ENCODE measurements around the gene PSMD11. TPM values are rescaled to one million over a fixed set of nuclear protein-coding genes. Genes with fewer than 3 reads are reported as not detected.

Gene PSMD11
- total and polyA plus RNA-seq, 2 of the 13 experiments (the other 11 are each of a cell fraction or from before 2014, with no cell fraction given), result 69.8 to 152 TPM

DNA sequence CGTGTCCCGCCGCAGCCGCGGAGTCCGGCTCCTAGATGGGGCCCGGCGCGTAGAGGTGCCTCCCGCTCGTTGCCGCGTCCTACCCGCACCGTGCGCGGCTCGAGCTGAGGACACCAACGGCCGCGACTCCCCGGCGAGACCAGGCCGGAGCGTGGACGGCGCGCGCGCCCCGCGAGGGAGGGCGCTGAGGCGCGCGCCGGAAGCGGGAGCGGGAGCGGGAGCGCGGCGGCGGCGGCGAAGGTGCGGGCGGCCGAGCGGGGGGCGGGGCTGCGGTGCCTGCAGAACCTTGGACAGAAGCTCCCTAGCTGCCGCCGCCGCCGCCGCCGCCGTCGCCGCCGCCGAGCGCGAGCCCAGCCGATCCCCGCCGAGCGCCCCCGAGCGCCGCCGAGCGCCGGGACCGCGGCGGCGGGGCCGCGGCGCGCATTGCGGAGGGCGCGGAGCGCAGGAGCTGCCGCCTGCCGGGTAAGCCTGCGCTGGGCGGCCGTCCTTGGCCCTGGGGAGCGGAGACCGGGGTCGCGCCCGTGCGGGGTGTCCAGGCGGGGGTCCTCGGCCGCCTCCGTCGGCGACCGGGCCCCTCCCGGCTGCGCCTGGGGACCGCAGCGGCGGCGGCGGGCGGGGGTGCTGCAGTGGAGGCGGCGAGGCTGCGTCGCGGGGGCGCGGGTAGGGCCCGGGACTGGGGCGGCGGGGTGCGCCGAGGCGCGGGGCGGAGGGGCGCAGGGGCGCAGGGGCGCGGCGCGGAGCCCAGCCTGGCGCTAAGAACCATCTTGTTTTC lies 42.6 kb downstream of the PSMD11 start, which contains the start of gene CDK5R1 (continued):
- TF ChIP-seq, protein P1, sequence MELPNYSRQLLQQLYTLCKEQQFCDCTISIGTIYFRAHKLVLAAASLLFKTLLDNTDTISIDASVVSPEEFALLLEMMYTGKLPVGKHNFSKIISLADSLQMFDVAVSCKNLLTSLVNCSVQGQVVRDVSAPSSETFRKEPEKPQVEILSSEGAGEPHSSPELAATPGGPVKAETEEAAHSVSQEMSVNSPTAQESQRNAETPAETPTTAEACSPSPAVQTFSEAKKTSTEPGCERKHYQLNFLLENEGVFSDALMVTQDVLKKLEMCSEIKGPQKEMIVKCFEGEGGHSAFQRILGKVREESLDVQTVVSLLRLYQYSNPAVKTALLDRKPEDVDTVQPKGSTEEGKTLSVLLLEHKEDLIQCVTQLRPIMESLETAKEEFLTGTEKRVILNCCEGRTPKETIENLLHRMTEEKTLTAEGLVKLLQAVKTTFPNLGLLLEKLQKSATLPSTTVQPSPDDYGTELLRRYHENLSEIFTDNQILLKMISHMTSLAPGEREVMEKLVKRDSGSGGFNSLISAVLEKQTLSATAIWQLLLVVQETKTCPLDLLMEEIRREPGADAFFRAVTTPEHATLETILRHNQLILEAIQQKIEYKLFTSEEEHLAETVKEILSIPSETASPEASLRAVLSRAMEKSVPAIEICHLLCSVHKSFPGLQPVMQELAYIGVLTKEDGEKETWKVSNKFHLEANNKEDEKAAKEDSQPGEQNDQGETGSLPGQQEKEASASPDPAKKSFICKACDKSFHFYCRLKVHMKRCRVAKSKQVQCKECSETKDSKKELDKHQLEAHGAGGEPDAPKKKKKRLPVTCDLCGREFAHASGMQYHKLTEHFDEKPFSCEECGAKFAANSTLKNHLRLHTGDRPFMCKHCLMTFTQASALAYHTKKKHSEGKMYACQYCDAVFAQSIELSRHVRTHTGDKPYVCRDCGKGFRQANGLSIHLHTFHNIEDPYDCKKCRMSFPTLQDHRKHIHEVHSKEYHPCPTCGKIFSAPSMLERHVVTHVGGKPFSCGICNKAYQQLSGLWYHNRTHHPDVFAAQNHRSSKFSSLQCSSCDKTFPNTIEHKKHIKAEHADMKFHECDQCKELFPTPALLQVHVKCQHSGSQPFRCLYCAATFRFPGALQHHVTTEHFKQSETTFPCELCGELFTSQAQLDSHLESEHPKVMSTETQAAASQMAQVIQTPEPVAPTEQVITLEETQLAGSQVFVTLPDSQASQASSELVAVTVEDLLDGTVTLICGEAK (IDR thresholded peaks at IDR 0.05), result no peak
- TF ChIP-seq, protein P1 (CRISPR knock-in tag; IDR thresholded peaks at IDR 0.05), result no peak
- TF ChIP-seq, protein P2, sequence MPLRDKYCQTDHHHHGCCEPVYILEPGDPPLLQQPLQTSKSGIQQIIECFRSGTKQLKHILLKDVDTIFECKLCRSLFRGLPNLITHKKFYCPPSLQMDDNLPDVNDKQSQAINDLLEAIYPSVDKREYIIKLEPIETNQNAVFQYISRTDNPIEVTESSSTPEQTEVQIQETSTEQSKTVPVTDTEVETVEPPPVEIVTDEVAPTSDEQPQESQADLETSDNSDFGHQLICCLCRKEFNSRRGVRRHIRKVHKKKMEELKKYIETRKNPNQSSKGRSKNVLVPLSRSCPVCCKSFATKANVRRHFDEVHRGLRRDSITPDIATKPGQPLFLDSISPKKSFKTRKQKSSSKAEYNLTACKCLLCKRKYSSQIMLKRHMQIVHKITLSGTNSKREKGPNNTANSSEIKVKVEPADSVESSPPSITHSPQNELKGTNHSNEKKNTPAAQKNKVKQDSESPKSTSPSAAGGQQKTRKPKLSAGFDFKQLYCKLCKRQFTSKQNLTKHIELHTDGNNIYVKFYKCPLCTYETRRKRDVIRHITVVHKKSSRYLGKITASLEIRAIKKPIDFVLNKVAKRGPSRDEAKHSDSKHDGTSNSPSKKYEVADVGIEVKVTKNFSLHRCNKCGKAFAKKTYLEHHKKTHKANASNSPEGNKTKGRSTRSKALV (CRISPR knock-in tag; IDR thresholded peaks at IDR 0.05), result no peak
